Endodermal cell (in vitro differentiated cells): ENCODE data around the gene EXOC3L4. TPM values are rescaled to one million over a fixed set of nuclear protein-coding genes. Genes with fewer than 3 reads are reported as not detected.

Experiments used
- DNase-seq: peaks from one replicate; pipeline ENCODE4 v3.0.0-alpha.2; 2017
- H3K27ac ChIP-seq: 2 replicates; pipeline ENCODE4 v1.5.1; 2013; ENCODE audit warnings: mild to moderate bottlenecking, low read depth, low read length, moderate library complexity
- H3K27me3 ChIP-seq: 2 replicates; pipeline ENCODE4 v1.6.1; 2013; ENCODE audit warnings: mild to moderate bottlenecking, low read length, moderate library complexity; ENCODE audit not compliant: insufficient read depth, control insufficient read depth, poor library complexity, severe bottlenecking
- H3K36me3 ChIP-seq: 2 replicates; pipeline ENCODE4 v1.7.0; 2013; ENCODE audit warnings: mild to moderate bottlenecking, low read length, moderate library complexity; ENCODE audit not compliant: control insufficient read depth, insufficient read depth
- H3K4me1 ChIP-seq: one replicate; pipeline ENCODE4 v1.7.0; 2013; ENCODE audit warnings: low read length; ENCODE audit not compliant: control insufficient read depth, insufficient read depth
- H3K4me3 ChIP-seq: 2 replicates; pipeline ENCODE4 v1.5.1; 2013; ENCODE audit warnings: mild to moderate bottlenecking, low read length, moderate library complexity
- H3K9ac ChIP-seq: 2 replicates; pipeline ENCODE4 v1.6.1; 2013; ENCODE audit warnings: mild to moderate bottlenecking, low read length, moderate library complexity; ENCODE audit not compliant: poor library complexity, severe bottlenecking; ENCODE audit errors: extremely low read depth
- H3K9me3 ChIP-seq: 2 replicates; pipeline ENCODE4 v1.6.1; 2013; ENCODE audit warnings: mild to moderate bottlenecking, low read length, moderate library complexity; ENCODE audit not compliant: control insufficient read depth
- H3K27ac Mint-ChIP-seq: 2 replicates; pipeline ENCODE4 v1.8.0; 2020; ENCODE audit warnings: mixed read lengths
- H3K27me3 Mint-ChIP-seq: 2 replicates; pipeline ENCODE4 v1.8.0; 2021; ENCODE audit warnings: mild to moderate bottlenecking, mixed read lengths; ENCODE audit not compliant: insufficient read depth
- H3K36me3 Mint-ChIP-seq: 2 replicates; pipeline ENCODE4 v1.8.0; 2020; ENCODE audit warnings: low read depth, mixed read lengths
- H3K4me1 Mint-ChIP-seq: 2 replicates; pipeline ENCODE4 v1.8.0; 2020; ENCODE audit warnings: mixed read lengths
- H3K4me3 Mint-ChIP-seq: 2 replicates; pipeline ENCODE4 v1.8.0; 2020; ENCODE audit warnings: mild to moderate bottlenecking, moderate library complexity, mixed read lengths
- H3K9me3 Mint-ChIP-seq: 2 replicates; pipeline ENCODE4 v1.8.0; 2020; ENCODE audit warnings: mild to moderate bottlenecking, mixed read lengths
- CTCF ChIP-seq: fragments of 200-600 bp; sonication (generic); conservative IDR thresholded peaks from 2 replicates; pipeline ENCODE4 v1.5.0; 2021; ENCODE audit warnings: antibody characterized with exemption, mild to moderate bottlenecking
- WGBS, 2 experiments: methylation state at CpG; one replicate each; pipeline versions ENCODE4 v1.1.5 to v1.1.7; 2013; ENCODE audit warnings: missing lambda C conversion rate in 2 of 2, mixed read lengths in 1 of 2; ENCODE audit not compliant: insufficient coverage in 1 of 2, insufficient read length in 1 of 2; 5-methylcytosine and 5-hydroxymethylcytosine counted together
- total RNA-seq, 2 donors: library from RNA; stranded (reverse); fragmentation: NEBNext Ultra II Directional in 1 of 2; extraction: Animal tissue kit (Norgen Biotek cat#: 25700) in 1 of 2; gene quantifications; 2 replicates in 1 of 2; 3 replicates in 1 of 2; pipeline ENCODE4 v1.2.1, GENCODE V29; 2021

Gene EXOC3L4
- total RNA-seq, 2 donors from 2014 or later = 2.5 to 3.6 TPM

- no peak overlapping the region for H3K4me3 ChIP-seq
- H3K27ac ChIP-seq = no peak overlapping the region
- H3K27me3 ChIP-seq = no peaks in the 10 kb centered on the region
- Mint-ChIP-seq H3K36me3 (no peaks in the 10 kb centered on the region), H3K27me3 (peaks cover 3% of the 10 kb centered on the region), H3K4me3 (no peak overlapping the region), H3K27ac (no peak overlapping the region), H3K9me3 (no peaks in the 10 kb centered on the region), H3K4me1 (no peaks in the 10 kb centered on the region)
- TF ChIP-seq CTCF = no peak
- no peaks in the 10 kb centered on the region for H3K9me3 ChIP-seq
- H3K9ac ChIP-seq = no peak overlapping the region
- no peak for DNase-seq
- 93 to 100% methylated on average over 3 to 9 of the region's 9 CpGs for WGBS, 2 experiments
- no peaks in the 10 kb centered on the region for H3K36me3 ChIP-seq
- H3K4me1 ChIP-seq = no peaks in the 10 kb centered on the region
These were observed 28.1 kb upstream of the EXOC3L4 start for GRCh38 chr14:103066399-103066798.

- Histone ChIP-seq H3K27me3 (no peaks in the 10 kb centered on the region), H3K4me1 (no peaks in the 10 kb centered on the region), H3K36me3 (no peaks in the 10 kb centered on the region), H3K9me3 (no peaks in the 10 kb centered on the region), H3K9ac (no peak overlapping the region), H3K27ac (no peak overlapping the region), H3K4me3 (no peak overlapping the region)
- Mint-ChIP-seq H3K9me3 (no peaks in the 10 kb centered on the region), H3K27me3 (no peaks in the 10 kb centered on the region), H3K36me3 (no peaks in the 10 kb centered on the region), H3K4me1 (no peaks in the 10 kb centered on the region), H3K4me3 (no peak overlapping the region), H3K27ac (peak overlapping the region; percentile 11)
- DNase-seq = no peak
- no peak for TF ChIP-seq CTCF
- WGBS, 2 experiments = 93 to 98% methylated on average over 7 to 8 of the region's 8 CpGs
These were observed 27.1 kb upstream of the EXOC3L4 start for GRCh38 chr14:103067231-103067954.

GRCh38 chr14:103068351-103069073, 26.0 kb upstream of the EXOC3L4 start:
- no peaks in the 10 kb centered on the region for H3K4me1 Mint-ChIP-seq
- Histone ChIP-seq H3K9me3 (no peaks in the 10 kb centered on the region), H3K4me1 (no peaks in the 10 kb centered on the region), H3K27ac (no peak overlapping the region), H3K27me3 (no peaks in the 10 kb centered on the region), H3K9ac (no peak overlapping the region), H3K36me3 (no peaks in the 10 kb centered on the region), H3K4me3 (no peak overlapping the region)
- no peaks in the 10 kb centered on the region for H3K36me3 Mint-ChIP-seq
- no peak overlapping the region for H3K27ac Mint-ChIP-seq
- WGBS, 2 experiments = 89 to 90% methylated on average over 9 to 22 of the region's 22 CpGs
- no peak for TF ChIP-seq CTCF
- no peaks in the 10 kb centered on the region for H3K27me3 Mint-ChIP-seq
- DNase-seq = no peak
- H3K4me3 Mint-ChIP-seq = no peak overlapping the region
- H3K9me3 Mint-ChIP-seq = no peaks in the 10 kb centered on the region
